Measurements from ENCODE around the gene CTBP1.

GRCh38 chr4:1208266-1208961 lies 40.5 kb downstream of the CTBP1 start:
- TF ChIP-seq CTCF (conservative IDR thresholded peaks at IDR 0.05 in 1 of 2, IDR thresholded peaks at IDR 0.05 in 1 of 2; ENCODE audit: extremely low read depth in 1 of 2, insufficient read depth in 1 of 2, low read depth in 1 of 2, low read length in 2 of 2) (no peak), EZH2 (IDR thresholded peaks at IDR 0.05; ENCODE audit: borderline replicate concordance, low read length) (no peak)
